Right cardiac atrium (tissue), 5 donors: ENCODE results near the gene POLR1F. TPM values are rescaled to one million over a fixed set of nuclear protein-coding genes. Genes with fewer than 3 reads are reported as not detected.

Experiments
- ATAC-seq, 2 donors: fragments of 200-7000 bp; cut with Tn5 transposase; one replicate each; pipeline versions ENCODE4 v1.8.0 to v1.9.1; 2020; ENCODE audit warnings: moderate library complexity in 2 of 2, mild to moderate bottlenecking in 1 of 2
- DNase-seq, 3 donors: peaks; one replicate each; pipeline ENCODE4 v3.0.0-alpha.2; 2020
- H3K27ac ChIP-seq: one replicate; pipeline ENCODE4 v1.5.1; 2013; ENCODE audit warnings: mild to moderate bottlenecking, low read length, control low read depth, moderate library complexity
- H3K27me3 ChIP-seq: one replicate; pipeline ENCODE4 v1.6.1; 2013; ENCODE audit not compliant: control insufficient read depth, insufficient read depth
- H3K4me1 ChIP-seq: one replicate; pipeline ENCODE4 v1.6.1; 2013; ENCODE audit warnings: low read length; ENCODE audit not compliant: control insufficient read depth, insufficient read depth
- H3K4me3 ChIP-seq: one replicate; pipeline ENCODE4 v1.5.1; 2013; ENCODE audit warnings: low read length, control low read depth
- H3K9me3 ChIP-seq: one replicate; pipeline ENCODE4 v1.6.1; 2013; ENCODE audit warnings: low read length; ENCODE audit not compliant: control insufficient read depth
- WGBS: extraction: QIAGEN DNeasy Blood & Tissue Kit; methylation state at CpG from one replicate; pipeline ENCODE4 v1.1.7; 2013; 5-methylcytosine and 5-hydroxymethylcytosine counted together
- intact Hi-C, 4 donors: fragments of 100-400 bp; cut with DNase I; formaldehyde crosslinking; loops; one replicate each; pipeline versions ENCODE4 v1.11.0 to v1.14.0; 2022 to 2023
- microRNA-seq, 2 donors: library from miRNA; unstranded; fragments of <30 nt; microRNA quantifications; one replicate each; pipeline ENCODE4 v1.2.0, GENCODE V29; 2020 to 2021
- polyA plus RNA-seq: library from polyadenylated mRNA; stranded (reverse); fragments of 200-250 nt; gene quantifications from one replicate; pipeline ENCODE4 v1.2.3, GENCODE V29; 2013
- total RNA-seq, 4 donors: library from RNA; stranded (reverse); fragmentation: NEBNext Ultra II Directional; extraction: Animal tissue kit (Norgen Biotek cat#: 25700); gene quantifications; one replicate each; pipeline ENCODE4 v1.2.1, GENCODE V29; 2021
- donor health status: healthy with polysubstance abuse.
- donor health status: DM: no; HTN: yes; CAD: no.
- donor health status: DM: no; HTN: no; CAD: no.
- donor health status: DM: no; HTN: yes; CAD: no; lungs with severe emphysema.
- donor health status: DM: yes; HTN: yes; CAD: no.

The POLR1F gene
- total and polyA plus RNA-seq, 5 donors, result 5.2 to 12.8 (median 9.4) TPM

DNA sequence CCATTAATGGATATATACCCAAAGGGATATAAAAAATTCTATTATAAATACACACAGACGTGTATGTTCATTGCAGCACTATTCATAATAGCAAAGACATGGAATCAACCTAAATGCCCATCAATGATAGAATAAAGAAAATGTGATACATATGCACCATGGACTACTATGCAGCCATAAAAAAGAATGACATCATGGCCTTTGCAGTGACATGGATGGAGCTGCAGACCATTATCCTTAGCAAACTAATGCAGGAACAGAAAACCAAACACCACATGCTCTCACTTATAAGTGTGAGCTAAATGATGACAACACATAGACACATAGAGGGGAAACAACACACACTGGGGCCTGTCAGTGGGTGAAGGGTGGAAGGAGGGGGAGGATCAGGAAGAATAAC lies 33.0 kb downstream of the POLR1F start:
- ATAC-seq, result no peak
- no peaks in the 10 kb centered on the region for H3K4me1 ChIP-seq
- intact Hi-C loops, result no loop called here
- WGBS, result 78% methylated on average over 1 of the region's 1 CpG
- no peaks in the 10 kb centered on the region for H3K27me3 ChIP-seq
- DNase-seq, result no peak
- no peak overlapping the region for H3K27ac ChIP-seq
- no peak overlapping the region for H3K4me3 ChIP-seq
- H3K9me3 ChIP-seq, result no peaks in the 10 kb centered on the region

GRCh38 chr7:19674266-19674960 lies 34.4 kb downstream of the POLR1F start:
- no peak for ATAC-seq
- Histone ChIP-seq H3K4me3 (no peak overlapping the region), H3K27ac (no peak overlapping the region), H3K4me1 (no peaks in the 10 kb centered on the region), H3K27me3 (no peaks in the 10 kb centered on the region), H3K9me3 (no peaks in the 10 kb centered on the region)
- no peak for DNase-seq
- WGBS, result 71% methylated on average over 5 of the region's 5 CpGs
- intact Hi-C loops, result no loop called here

GRCh38 chr7:19670806-19671205 lies 38.0 kb downstream of the POLR1F start:
- 91% methylated on average over 1 of the region's 1 CpG for WGBS

GRCh38 chr7:19665399-19666008 lies 43.3 kb downstream of the POLR1F start:
- no peak for DNase-seq
- Histone ChIP-seq H3K27me3 (no peaks in the 10 kb centered on the region), H3K4me1 (no peaks in the 10 kb centered on the region), H3K9me3 (no peaks in the 10 kb centered on the region), H3K27ac (no peak overlapping the region), H3K4me3 (no peak overlapping the region)
- no peak for ATAC-seq
- intact Hi-C loops, result loop anchor here in 1 of 4 donors (10.0 kb wide), 2 partner anchors 541 to 1981 kb away; no protein-coding TSS in a partner anchor
- WGBS, result 3% methylated on average over 1 of the region's 1 CpG

More at GRCh38 chr7:19670806-19671205, 38.0 kb downstream of the POLR1F start:
- no peak for DNase-seq
- Histone ChIP-seq H3K27ac (no peak overlapping the region), H3K4me1 (no peaks in the 10 kb centered on the region), H3K9me3 (no peaks in the 10 kb centered on the region), H3K27me3 (no peaks in the 10 kb centered on the region), H3K4me3 (no peak overlapping the region)
- ATAC-seq, result no peak
- intact Hi-C loops, result no loop called here

DNA sequence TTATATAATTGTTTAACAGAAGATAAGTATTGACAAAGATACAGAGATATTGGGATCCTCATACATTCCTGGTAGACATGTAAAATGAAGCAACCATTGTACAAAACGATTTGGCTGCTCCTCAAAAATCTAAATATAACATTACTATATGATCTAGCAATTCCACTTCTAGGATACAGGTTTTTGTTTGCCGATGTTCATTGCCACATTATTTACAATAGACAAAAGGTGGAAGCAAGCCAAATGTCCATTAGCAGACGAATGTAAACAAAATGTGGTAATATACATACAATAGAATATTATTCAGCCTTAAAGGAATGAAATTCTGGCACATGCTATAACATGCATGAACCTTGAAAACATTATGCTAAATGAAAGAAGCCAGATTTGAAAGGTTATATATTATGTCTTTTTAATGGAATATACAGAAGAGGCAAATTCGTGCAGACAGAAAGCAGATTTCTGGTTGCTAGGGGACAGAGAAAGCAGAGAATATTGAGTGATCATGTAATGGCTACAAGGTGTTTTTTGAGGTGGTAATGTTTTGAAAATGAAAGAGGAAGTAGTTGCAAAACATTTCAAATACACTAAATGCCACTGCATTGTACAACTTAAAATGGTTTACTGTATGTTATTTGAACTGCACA lies 44.9 kb downstream of the POLR1F start:
- H3K4me1 ChIP-seq, result no peaks in the 10 kb centered on the region
- H3K27ac ChIP-seq, result no peak overlapping the region
- ATAC-seq (no peak), DNase-seq (no peak)
- no peak overlapping the region for H3K4me3 ChIP-seq
- no peaks in the 10 kb centered on the region for H3K27me3 ChIP-seq
- 48% methylated on average over 4 of the region's 4 CpGs for WGBS
- intact Hi-C loops, result loop anchor here in 1 of 4 donors (10.0 kb wide), 2 partner anchors 539 to 1979 kb away; no protein-coding TSS in a partner anchor
- no peaks in the 10 kb centered on the region for H3K9me3 ChIP-seq

- Histone ChIP-seq H3K4me3 (no peak overlapping the region), H3K27ac (no peak overlapping the region), H3K9me3 (peaks cover 1% of the 10 kb centered on the region), H3K4me1 (no peaks in the 10 kb centered on the region), H3K27me3 (no peaks in the 10 kb centered on the region)
- no peak for ATAC-seq
- no peak for DNase-seq
- intact Hi-C loops, result no loop called here
- 65% methylated on average over 2 of the region's 2 CpGs for WGBS
Measured at GRCh38 chr7:19648791-19649190, 60.0 kb downstream of the POLR1F start.

Small RNA genes within 50 kb of the gene (microRNA-seq; reads per million reads assigned to microRNA genes)
- gene MIR3146, result 0.54 to 0.84 reads per million in 2 donors

Other genes starting within 250 kb of the POLR1F start
- gene TMEM196, start 64.6 kb upstream of the POLR1F start, total RNA-seq, result not detected
- gene TMEM196, start 64.6 kb upstream of the POLR1F start, polyA plus RNA-seq, result not detected